ENCODE data around the gene ARHGEF11.
"Not testable (repeated sequence)": the region's sequence is repeated elsewhere in the genome, so short reads cannot be mapped to it uniquely, and the experiment has no call there.

Gene ARHGEF11

GRCh38 chr1:157045250-157046218 is at the start of gene ARHGEF11:
Gene ARHGEF11 (minus strand): TSS chr1:157045742. CDS start chr1:157044330, 1,412 bp downstream.
- DNase-seq = peak; percentile 88

- DNase-seq = no peak
These were observed 49.5 kb upstream of the ARHGEF11 start for GRCh38 chr1:157095091-157095490.

DNA sequence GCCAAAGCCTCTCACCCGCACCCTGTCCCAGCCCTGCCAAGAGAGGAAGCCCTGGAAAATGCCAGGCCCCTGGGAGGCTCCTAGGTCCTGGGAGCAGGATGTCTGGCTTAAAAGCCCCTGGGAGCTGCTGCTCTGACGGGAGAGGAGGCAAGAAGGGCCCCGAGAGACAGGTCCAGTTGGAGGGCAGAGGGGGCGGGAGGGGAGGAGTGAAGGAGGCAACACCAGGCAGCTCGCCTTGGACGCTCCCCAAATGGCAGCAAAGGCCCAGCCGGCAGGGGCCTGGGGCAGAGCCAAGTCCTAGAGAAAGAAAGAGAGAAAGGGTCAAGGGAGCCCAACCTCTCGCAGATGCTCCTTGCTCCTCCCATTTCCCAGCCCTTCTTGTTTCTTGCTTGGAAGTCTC is 47.3 kb upstream of the ARHGEF11 start:
- no peak for DNase-seq

DNA sequence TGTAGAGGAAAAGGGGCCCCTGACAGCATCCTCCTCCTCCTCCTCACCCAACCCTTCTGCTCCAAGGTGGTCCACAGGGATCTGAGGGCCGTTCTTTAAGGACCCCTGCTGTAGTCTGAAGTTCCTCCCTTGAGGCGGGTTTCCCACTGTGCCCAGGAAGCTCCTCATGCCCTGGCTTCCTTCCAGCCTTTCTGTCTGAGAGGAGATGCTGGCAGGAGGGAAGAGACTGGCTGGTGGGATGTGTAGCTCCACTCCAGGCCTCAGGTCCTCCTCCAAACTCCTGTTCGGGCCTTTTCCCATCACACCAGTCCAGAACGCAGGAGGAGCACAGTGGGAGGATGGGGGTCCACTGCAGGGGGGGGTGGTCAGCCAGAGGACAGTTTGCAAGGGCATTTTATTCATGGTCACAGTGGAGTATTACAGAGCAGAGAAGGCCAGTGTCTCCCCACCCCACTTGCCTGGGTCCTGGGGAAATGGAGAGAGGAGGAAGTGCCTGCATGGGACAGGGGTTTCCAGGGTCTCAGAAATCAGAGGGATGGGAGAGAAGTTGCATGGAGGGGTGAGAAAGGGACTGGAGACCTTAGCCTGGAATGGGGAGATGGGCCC is 46.2 kb upstream of the ARHGEF11 start:
- no peak for DNase-seq

GRCh38 chr1:157091186-157091585 is 45.6 kb upstream of the ARHGEF11 start:
- DNase-seq = no peak

GRCh38 chr1:157090771-157091170 is 45.2 kb upstream of the ARHGEF11 start:
- DNase-seq = no peak

- peak; percentile 91 for DNase-seq
These were observed 44.7 kb upstream of the ARHGEF11 start for GRCh38 chr1:157090196-157090647.

- no peak for DNase-seq
These were observed 44.2 kb upstream of the ARHGEF11 start for GRCh38 chr1:157089789-157090188.

- DNase-seq = no peak
These were observed 43.1 kb upstream of the ARHGEF11 start for GRCh38 chr1:157088607-157089006.

- DNase-seq = no peak
These were observed 41.5 kb upstream of the ARHGEF11 start for GRCh38 chr1:157087030-157087429.

DNA sequence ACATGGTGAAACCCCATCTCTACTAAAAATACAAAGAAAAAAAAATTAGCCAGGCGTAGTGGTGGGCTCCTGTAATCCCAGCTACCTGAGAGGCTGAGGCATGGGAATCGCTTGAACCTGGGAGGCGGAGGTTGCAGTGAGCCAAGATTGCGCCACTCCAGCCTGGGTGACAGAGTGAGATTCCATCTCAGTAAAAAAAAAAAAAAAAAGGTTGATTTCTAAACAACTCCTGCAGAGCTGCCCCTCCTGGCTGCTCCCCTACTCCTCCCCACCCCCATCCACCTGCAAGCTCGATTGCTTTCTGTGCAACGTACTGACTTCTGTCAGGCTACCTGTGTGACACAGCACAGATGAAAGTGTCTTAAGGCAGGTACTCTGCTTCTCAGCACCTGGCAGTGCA is 40.8 kb upstream of the ARHGEF11 start:
- DNase-seq = no peak

GRCh38 chr1:157085421-157085820 is 39.9 kb upstream of the ARHGEF11 start:
- DNase-seq = peak; percentile 57

- DNase-seq = no peak
These were observed 39.2 kb upstream of the ARHGEF11 start for GRCh38 chr1:157084720-157085119.

- DNase-seq = no peak
These were observed 36.2 kb upstream of the ARHGEF11 start for GRCh38 chr1:157081707-157082106.

DNA sequence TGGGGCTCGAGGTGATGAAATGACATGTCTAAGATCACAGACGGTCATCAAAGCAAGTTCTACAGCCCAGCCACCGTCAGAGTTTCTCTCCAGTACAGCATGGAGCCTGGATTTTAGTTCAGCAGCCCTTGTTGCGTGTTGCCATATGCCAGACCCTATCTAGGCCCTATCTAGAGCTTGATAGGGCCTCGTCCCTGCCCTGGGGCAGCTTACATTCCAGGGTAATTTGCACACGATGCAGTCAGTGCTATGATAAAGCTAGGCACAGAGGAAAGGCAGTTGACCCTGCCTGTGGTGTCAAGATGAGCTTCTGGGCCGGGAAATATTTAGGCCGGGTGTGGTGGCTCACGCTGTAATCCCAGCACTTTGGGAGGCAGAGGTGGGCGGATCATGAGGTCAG is 35.2 kb upstream of the ARHGEF11 start:
- no peak for DNase-seq

DNA sequence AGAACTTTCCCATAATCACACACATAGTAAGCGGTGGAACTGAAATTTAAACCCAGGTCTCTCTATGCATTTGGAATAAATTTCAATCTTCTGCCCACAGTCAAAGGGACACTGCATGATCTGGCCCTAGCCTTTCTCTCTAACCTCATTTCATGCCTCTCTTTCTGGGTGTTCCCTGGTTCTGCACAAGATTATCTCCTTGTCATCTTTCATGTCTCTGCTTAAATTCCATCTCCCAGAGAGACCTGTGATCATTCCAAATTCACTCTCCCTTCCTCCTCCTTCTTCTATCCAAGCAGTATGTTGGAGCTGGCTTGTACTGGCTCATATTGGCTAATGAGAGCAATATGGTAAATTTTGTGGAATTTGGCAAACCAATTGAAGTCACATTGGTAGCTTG is 31.9 kb upstream of the ARHGEF11 start:
- DNase-seq = no peak

DNA sequence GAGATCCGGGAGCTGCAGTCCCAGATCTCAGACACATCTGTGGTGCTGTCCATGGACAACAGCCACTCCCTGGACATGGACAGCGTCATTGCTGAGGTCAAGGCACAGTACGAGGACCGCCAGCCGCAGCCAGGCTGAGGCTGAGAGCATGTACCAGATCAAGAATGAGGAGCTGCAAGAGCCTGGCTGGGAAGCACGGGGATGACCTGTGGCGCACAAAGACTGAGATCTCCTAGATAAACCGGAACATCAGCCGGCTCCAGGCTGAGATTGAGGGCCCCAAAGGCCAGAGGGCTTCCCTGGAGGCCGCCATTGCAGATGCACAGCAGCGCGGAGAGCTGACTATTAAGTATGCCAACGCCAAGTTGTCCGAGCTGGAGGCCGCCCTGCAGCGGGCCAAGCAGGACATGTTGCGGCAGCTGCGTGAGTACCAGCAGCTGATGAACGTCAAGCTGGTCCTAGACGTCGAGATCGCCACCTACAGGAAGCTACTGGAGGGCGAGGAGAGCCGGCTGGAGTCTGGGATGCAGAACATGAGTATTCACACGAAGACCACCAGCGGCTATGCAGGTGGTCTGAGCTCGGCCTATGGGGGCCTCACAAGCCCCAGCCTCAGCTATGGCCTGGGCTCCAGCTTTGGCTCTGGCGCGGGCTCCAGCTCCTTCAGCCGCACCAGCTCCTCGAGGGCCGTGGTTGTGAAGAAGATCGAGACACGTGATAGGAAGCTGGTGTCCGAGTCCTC is 28.6 kb upstream of the ARHGEF11 start:
- peak; percentile 83 for DNase-seq

GRCh38 chr1:157069601-157070000 is 24.1 kb upstream of the ARHGEF11 start:
- DNase-seq = no peak

DNA sequence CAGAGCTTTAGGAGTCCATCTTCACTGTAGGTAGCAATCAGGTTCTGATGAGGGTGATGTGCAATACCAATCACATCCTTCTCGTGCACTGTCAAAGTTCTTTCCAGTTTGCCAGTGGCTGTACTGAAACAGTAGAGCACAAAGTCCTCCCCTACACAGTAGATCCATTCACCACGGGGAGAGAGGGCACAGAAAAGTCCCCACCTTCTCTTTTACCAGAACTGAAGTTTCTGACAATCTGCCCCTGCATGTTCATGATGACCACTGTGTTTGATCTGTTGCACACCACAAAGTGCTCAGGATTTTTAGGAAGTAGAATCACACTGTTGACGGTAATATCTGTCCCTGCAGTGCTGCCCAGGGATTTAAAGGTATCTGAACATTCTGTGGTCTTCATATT is 13.7 kb upstream of the ARHGEF11 start:
- DNase-seq = not testable (repeated sequence)

DNA sequence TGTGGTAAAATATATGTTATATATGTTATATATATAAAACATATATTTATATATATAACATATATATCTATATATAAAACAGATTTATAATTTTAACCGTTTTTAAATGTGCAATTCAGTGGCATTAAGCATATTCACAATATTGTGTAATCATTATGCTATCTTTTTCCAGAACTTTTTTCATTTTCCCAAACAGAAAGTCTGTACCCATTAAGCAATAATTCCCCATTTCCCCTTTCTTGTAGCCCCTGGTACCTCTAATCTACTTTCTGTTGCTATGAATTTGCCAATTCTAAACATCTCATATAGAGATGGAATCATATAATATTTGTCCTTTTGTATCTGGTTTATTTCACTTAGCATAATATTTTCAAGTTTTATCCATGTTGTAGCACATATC is 10.7 kb upstream of the ARHGEF11 start:
- DNase-seq = no peak

DNA sequence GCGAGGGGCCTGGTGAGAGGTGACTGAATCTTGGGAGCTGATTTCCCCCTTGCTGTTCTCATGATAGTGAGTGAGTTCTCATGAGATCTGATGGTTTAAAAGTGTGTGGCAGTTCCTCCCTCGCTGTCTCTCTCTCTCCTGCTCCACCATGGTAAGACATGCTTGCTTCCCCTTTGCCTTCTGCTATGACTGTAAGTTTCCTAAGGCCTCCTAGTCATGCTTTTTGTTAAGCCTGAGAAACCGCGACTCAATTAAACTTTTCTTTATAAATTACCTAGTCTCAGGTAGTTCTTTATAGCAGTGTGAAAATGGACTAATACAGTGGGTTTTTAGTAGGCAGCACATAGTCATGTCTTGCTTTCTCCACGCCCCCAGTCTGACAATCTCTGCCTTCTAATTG is 10.2 kb upstream of the ARHGEF11 start:
- DNase-seq = peak; percentile 22

GRCh38 chr1:157050836-157051235 is 5.3 kb upstream of the ARHGEF11 start:
- DNase-seq = no peak

DNA sequence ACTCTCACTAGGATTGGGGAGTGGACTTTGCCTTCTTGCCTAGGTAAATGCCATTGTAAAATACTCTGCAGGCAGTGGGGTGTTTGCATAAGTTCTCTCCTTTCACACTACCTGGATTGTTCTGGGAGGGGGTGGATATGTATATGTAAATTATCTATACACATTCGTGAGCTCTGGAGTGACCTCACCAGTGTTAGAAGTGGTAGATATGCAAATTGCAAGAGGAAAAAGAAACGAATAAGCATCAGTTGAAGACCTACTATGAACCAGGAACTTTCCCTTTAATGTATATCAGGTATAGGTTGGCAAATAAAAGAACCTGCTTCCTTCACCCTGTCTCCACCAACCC is 1.5 kb upstream of the ARHGEF11 start:
- no peak for DNase-seq

- DNase-seq = no peak
These were observed 1.2 kb downstream of the ARHGEF11 start for GRCh38 chr1:157044326-157044725.
